ENCODE results near the gene DYRK1B.
"Not testable (repeated sequence)": the region's sequence is repeated elsewhere in the genome, so short reads cannot be mapped to it uniquely, and the experiment has no call there.

DYRK1B gene

DNA sequence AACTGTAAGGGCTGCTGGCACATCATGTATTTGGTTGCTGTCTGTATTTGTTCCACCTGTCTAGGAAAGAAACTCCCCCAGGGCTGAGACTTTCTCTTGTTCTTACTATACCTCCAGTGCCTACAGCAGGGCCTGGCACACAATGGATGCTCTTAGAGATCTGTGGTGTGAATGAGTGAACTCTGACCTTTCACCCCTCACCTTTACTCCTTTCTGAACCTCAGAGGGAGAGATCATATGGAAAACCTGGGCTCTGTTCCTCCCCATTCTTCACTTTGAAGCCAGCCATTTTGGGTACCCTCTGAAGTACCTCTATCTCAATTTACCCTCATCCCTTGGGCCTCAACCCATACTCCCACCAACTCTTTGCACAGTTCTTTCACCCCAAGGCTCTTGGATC is 3.1 kb downstream of the DYRK1B start:
- DNase-seq (ENCODE audit: low read depth in 3 of 3), result no peak

DNA sequence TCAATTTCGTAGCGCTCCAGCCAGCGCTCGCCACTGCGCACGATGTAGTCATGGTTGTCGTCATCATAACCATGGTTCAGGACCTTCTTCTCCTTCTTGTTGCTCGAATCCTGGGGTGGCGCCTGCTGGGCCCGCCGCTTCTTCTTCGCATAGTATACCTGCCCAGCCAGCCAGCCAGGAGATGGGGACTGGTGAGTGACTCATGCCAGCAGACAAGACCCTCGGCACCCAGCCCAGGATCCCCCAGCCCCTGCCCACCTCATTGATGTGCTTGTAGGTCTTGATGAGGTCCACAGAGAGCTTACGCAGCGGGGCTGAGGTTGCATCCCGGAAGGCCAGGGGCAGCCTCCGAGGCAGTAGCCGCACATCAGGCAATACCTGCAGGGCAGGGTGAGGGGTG is 3.6 kb downstream of the DYRK1B start:
- no peak for DNase-seq (ENCODE audit: low read depth in 3 of 3)

DNA sequence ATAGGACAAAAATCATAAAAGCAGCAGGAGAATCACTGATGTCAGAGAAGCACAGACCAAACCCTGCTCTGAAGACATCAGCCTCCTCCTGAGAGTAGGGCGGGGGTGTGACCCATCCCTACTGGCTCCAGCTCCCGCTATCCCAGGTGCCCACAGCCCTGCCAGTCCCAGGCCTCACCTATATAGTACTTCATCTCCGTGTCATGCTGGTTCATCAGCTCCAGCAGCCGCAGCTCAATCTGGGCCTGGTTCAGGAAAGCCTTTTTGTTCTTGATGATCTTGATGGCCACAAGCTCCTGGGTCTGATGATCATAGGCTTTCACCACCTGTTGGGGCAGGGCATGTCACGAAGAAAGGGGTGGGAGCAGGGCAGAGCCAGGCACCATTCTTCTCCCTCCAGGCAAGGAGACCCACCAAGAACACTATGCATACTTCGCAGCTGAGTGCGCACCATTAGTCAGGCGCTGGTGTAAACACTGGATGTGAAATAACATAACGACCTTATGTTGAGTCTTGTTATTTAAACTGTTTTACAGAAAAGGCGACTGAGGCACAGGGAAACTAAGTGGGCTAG is 4.2 kb downstream of the DYRK1B start:
- DNase-seq (ENCODE audit: low read depth in 3 of 3), result no peak

DNA sequence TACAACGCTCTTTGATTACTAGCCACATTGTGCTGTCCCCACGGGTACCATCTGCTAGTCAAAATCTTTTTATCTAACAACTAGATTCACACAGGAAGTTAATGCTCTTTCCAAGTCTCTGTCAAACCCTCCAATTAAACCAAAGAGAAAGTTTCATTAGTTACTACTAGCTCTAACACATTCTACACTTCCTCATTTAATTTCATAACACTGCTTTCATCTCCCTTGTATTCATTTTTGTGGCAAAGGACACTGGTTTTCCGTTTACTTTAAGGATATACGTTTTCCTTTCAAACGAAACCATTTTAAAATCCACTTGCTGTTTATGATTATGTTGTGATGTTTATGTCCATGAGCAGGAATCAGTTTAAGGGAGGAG is 5.3 kb downstream of the DYRK1B start:
- DNase-seq (ENCODE audit: low read depth in 3 of 3), result no peak

DNA sequence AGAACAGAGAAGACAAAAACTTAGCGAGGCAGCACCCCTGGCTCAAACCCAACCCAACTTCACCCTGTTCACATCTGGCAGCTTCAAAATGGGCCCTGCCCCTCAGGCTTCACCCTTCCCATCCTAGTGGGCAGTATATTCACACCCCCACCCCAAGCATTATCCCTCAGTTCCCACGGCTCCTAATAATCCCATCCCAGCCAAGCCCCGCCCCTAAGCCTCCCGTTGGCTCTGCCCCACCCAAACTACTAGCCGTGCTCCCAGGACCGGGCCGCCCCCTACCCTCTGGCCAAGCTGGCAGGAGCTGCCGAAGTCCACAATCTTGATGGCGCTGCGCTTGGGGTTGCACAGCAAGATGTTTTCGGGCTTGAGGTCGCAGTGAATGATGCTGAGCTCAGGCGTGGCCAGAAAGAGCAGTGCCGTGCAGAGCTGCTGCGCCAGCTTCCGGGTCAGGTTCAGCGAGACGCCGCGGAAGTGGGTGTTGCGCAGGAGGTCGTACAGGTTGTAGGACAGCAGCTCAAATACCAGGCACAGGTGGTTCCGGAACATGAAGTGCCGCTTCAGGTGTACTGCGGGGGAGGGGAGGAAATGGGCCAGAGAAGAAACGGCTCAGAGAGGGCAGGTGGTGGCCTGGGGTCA is 5.8 kb downstream of the DYRK1B start:
- DNase-seq (ENCODE audit: low read depth in 3 of 3), result no peak

DNA sequence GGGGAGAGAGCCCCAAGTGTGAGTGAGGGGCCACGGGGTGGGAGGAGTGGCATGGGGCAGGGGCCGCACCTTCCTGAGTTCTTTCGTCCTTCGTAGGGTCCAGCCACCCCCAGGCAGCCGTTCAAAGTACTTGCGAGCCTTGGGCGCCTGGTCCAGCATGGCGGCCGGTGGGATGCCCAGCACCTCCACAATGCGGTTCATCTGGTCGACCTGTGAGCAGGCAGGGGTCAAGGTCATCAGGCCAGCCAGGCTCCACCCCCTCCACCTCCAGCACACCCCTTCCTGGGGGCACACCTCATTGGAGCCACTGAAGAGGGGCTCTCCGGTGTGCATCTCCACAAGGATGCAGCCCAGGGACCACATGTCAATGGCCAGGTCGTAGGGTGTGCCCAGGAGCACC is 6.7 kb downstream of the DYRK1B start:
- DNase-seq (ENCODE audit: low read depth in 3 of 3), result no peak

DNA sequence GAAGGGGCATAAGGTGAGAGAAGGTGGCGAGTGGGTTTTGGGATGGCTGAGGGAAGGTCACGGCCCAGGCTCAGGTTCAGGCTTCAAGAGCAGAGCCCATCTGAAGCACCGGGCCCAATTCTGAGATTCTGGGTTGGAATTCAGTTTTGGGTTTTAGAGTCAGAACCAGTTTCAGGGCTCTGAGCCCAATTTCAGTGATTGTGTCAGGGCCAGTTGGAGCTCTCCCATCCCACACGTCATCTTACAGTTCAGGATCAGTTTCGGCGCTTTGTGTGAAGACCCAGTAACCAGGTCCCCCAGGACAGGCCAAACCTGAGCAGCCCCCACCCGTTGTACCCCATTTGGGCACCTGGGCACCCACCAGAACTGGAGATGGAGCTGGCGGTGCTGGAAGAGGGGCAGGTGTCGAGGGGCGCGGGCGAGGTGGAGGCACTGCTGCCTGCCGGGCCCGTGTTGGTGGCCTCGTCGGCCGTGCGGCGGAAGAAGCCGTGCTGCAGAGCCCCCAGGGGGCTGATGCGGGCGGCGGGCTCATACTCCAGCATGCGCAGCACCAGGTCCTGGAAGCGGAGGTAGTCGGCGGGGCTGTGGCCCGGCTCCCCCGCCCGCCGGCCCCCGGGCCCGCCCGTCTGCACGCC is 7.5 kb downstream of the DYRK1B start:
- DNase-seq (ENCODE audit: low read depth in 3 of 3), result no peak

DNA sequence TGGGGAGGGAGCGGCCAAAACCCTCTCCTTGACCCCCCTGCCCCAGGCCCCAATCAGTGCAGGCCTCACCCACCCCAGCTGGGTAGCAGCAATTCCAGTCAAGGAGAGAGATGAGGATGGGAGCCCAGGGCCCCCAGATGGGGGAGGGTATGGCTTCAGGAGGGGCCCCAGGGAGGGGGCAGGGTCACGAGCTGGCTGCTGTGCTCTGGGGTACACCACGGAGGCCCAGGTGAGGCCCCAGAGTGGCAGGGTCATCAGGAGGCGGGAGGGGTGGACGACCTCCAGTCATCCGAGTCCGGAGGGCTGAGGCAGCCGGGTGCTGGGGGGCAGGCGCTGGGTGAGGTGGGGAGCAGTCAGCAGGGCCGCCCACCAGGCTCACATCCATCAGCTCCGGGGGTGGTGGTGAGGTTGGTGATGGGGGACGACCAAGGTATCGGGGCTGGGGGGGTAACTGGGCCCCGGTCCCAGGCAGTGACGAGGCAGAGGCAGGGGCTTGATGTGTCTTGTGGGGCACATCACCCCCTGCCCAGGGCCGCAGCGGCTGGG is 8.4 kb downstream of the DYRK1B start:
- DNase-seq (ENCODE audit: low read depth in 3 of 3), result no peak

DNA sequence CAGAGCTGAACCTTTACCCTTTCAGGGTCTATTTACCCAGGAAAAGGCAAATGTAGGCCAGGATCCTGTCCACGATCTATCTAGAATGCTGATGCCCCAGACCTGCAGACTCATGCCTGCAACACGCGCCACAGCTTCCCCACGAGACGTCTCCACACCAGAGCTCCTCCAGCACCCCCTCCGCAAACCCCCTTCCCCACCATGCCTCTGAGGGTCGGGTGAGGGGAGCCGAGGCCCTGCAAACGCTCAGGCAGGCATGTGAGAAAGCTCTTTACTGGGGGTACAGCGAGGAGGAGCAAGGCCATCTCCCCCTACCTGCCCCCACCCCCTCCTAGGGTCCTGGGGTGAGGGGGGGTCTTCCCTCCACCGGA is 8.9 kb downstream of the DYRK1B start:
- DNase-seq (ENCODE audit: low read depth in 3 of 3), result no peak

DNA sequence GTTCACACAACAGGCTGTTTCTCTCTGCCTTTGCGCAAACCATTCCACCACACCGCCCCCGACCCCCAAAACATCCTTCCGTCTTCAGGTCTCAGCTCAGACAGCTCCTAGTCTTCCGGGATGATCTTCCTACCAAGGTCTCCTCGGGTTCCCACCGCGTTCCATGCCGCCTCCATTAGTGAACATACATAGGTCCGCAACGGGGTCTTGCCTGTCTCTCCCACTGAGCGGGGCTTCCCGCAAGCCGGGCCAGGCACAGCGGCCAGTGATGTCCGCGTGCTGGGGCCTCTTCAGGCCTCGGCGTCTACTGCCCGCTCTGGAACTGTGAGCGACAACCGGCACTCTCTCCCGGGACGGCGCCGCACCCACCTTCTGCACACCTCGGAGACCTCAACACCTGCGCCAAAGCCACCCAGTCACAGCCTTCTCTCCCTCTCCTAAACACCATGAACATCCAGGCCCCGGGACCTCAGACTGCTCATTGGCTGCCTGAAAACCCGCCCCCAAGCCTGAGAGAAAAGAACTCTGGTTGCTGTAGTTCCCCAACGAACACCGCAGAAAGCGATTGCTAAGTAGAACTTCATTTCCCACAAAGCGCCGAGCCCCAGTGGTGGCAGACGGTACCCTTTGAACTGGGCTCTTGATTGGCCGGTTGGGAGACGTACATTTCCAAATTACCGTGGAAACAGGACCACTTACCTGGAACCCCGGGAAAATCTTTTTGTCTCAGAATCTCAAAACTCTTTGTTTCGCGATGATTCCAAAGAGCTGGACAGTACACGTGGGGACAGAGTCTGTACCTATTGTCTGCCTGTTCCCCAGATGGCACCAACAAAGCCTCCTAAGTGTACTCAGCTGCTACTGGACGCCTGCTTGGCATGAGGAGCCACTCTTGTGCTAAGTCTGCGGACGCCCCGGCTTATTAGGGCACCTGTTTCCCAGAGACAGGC is 9.5 kb downstream of the DYRK1B start:
- DNase-seq (ENCODE audit: low read depth in 3 of 3), result peak; percentile 75 to 86 (median 78)

DNA sequence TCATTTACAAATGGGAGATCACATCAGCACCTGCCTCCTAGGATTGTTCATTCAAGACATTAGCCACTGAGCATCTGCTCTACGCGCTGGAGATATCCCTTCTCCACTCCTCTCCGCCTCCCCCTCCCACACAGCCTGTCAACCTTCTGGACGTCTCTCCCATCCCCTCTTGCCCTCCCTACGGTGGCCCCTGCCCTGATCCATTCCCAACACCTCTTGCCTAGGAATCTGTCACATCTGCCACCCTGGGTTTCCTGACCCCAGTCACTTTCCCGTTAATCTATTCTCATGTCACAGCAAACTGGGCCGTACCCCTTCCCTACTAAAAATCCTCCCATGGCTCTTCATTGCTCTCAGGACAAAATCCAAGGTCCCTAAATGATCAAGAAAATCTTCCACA is 10.3 kb downstream of the DYRK1B start:
- DNase-seq (ENCODE audit: low read depth in 3 of 3), result no peak

DNA sequence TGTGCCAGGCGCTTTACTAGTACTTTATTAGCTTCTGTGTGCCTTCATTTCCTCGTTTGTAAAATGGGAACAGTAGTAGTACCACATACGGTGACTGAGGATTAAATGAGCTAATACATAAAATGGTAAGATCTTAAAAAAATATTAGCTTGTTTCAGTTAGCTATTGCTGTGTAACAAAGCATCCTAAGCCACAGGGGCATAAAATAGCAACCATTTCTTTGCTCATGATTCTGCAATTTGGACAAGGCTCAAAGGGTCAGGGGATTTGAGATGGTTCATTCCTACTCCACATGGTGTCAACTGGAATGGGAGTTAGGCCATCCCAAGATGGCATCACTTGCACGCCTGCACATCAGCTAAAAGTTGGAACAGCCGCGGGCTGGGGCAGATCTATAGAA is 13.3 kb downstream of the DYRK1B start:
- no peak for DNase-seq (ENCODE audit: low read depth in 3 of 3)

DNA sequence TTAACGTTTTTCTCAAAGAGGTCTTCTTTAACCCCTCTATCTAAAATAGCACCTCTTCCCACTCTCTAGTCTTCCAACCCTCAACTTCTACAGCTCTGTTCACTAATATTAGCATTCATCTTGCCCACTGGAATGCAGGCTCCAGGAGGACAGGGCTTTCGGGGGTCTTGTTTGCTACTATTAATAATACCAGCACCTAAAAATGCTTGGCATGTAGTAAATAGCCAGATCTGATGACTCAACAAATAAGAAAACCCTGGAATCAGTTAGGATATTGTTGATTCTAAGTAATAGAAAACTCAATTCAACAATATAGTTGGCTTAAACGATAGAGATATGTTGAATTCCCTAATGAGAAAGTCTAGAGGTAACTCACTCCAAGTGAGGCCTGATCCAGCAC is 14.2 kb downstream of the DYRK1B start:
- no peak for DNase-seq (ENCODE audit: low read depth in 3 of 3)

DNA sequence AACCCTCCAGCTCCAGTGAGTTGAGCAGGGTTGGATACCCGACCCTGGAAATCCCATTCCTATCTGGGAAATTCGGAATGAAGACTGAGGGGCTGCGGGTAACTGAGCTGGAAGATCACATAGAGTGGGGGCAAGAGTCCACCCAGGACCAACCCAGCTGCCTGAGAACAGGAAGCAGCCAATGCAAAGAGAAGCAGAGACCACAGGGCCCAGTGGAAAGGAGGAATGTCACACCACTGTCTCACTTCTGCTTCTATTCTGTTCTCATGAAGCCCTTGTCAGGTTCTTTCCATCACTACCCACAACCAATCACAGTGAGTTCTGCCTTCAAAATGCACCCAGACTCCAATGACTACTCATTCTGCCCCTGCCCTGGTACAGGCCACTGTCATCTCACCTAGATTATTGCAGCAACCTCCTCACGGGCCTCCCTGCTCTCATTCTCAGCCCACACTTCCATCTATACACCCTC is 15.3 kb downstream of the DYRK1B start:
- no peak for DNase-seq (ENCODE audit: low read depth in 3 of 3)

DNA sequence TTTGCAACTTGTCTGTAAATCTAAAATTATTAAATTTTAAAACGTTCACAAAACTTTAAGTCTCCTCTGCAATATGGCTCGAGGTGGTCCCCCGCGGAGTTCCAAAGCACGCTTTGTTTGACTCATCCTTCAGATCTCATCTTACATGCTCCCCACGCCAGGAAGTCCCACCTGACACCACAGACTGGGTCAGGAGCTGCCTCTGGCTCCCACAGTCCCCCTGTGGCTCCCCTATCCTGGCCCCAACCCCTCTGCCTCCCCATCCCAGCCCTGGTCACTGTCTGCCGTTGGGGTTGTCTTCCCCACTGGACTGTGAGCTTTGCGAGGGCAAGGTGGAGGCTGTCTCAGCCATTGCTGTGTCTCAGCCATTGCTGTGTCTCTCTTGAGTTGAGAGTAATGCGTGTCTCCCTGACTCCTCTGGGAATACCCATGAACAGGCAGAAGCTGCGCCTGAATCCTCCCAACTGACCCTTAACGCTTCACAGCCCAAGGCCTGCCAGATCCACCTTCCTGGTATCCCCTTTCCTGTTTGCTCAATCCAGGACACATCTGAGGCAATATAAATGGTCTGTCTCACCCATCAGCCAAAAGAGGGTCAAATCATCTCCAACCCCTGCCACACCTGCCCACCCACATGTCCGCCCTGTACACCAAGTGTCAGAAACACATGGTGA is 15.9 kb downstream of the DYRK1B start:
- DNase-seq (ENCODE audit: low read depth in 3 of 3), result no peak

DNA sequence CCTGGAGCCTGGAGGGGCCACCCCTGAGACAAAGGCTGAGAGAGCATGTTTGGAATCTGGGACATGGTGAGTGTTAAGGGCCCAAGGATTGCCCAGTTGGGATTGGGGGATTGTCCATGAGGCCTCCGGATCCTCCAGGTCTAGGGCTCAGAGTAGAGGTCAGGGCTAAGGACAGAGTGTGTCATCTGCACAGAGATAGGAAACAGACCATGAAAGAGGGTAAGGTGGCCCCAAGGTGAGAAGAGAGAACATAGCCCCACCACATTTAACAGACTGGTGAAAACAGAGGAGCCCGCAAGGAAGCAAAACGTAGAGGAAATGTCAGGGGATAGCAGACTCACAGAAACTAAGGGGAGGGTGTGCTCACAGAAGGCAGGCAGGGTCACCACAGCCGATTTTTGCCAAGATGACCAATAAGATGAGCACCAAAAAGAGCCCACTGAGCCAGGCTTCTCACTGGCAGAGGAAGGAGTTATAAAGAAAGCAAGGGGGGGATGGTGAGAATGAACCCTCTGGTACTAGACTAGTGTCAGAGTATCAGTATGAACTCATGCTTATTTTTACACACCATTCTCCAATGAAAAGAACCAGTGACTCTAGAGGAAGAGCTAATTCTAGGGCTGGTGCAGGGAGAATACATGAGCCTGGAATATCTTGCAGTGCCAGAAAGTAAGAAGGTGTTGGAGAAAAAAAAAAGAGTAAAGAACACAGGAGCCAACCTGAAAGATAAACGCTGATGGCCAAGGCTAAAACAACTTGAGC is 17.5 kb downstream of the DYRK1B start:
- no peak for DNase-seq (ENCODE audit: low read depth in 3 of 3)

DNA sequence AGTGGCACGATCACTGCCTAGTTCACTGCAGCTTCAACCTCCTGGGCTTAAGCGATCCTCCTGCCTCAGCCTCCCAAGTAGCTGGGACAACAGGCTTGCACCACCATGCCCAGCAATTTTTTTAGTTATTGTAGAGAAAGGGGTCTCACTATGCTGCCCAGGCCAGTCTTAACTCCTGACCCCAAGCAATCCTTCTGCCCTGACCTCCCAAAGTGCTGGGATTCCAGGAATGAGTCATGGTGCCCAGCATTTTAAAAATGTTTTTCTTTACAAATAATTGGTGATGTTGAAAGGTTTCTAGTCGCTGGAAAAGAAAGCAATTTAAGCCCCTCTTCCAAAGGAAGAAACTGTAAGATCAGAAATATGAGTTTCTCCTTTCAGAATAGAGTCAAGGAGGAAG is 19.4 kb downstream of the DYRK1B start:
- DNase-seq (ENCODE audit: low read depth in 3 of 3), result no peak

DNA sequence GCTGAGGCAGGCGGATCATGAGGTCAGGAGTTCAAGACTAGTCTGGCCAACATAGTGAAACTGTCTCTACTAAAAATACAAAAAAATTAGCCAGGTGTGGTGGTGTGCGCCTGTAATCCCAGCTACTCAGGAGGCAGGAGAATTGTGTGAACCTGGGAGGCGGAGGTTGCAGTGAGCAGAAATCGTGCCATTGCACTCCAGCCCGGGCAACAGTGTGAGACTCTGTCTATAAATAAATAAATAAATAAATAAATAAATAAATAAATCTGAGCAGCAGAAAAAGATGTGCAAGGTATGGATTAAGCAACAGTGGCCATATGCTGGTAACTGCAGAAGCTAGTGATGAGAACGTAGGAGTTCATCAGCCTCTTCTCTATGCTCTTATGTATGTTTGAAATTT is 19.9 kb downstream of the DYRK1B start:
- not testable (repeated sequence) for DNase-seq (ENCODE audit: low read depth in 3 of 3)

DNA sequence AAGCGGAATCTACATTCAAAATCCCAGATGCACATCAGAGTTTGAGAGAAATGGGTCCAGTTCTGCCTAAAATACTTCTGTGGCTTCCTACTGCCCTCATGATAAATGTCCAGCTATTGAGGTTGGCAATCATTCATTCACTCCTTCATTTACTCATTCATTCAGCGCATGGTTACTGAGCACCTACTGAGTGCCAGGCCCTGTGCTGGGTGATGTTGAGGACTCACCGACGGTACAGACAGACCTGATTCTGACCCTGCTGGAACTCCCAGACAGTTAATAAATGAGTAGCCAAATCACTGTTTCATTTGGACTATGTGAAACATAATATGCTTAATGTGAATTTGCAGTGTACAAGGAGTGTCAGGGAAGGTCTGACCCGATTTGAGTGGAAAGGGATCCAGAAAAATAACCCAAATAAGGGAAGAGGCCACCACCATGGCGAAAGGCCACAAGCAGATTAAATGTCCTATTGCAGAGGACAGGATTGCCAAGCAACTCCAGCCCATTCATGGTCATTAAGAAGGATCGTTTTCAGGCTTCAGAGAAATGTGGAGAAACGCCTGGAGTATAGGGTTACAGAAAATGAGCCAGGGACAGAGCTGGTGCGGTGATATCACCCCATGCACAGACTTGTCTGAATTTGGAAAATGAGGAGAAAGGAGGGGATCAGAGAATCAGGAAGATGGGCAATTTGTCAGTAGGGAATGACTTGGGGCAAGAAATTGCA is 20.5 kb downstream of the DYRK1B start:
- no peak for DNase-seq (ENCODE audit: low read depth in 3 of 3)

DNA sequence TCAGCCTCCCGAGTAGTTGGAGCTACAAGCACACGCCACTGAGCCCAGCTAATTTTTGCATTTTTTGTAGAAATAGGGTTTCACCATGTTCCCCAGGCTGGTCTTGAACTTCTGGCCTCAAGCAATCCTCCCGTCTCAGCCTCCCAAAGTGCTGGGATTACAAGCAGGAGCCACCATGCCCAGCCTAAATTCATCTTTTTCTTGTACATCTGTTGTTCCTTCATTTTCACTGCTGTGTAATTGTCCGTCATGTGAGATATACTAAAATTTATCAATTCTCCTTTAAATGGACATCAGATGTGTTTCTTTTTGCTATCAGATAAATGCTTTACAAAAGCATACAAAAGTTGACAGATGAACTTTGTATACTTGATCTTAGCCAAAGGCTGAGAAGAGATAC is 22.9 kb downstream of the DYRK1B start:
- no peak for DNase-seq (ENCODE audit: low read depth in 3 of 3)

All from stimulated activated CD4-positive, alpha-beta T cell treated with anti-CD3 and anti-CD28 coated beads, TNF-alpha, amount 100 ng/mL, for 48 hours (primary cell).